ENCODE data around the gene DOCK10.
"Not testable (repeated sequence)": the region's sequence is repeated elsewhere in the genome, so short reads cannot be mapped to it uniquely, and the experiment has no call there.

The DOCK10 gene

GRCh38 chr2:224947566-224947965 lies 94.7 kb downstream of the DOCK10 start:
- DNase-seq (ENCODE audit: low read depth) = no peak

- no peak for DNase-seq (ENCODE audit: low read depth)
Measured at GRCh38 chr2:224946895-224947294, 95.4 kb downstream of the DOCK10 start.

GRCh38 chr2:224944707-224945547 lies 97.3 kb downstream of the DOCK10 start:
- DNase-seq (ENCODE audit: low read depth) = no peak

DNA sequence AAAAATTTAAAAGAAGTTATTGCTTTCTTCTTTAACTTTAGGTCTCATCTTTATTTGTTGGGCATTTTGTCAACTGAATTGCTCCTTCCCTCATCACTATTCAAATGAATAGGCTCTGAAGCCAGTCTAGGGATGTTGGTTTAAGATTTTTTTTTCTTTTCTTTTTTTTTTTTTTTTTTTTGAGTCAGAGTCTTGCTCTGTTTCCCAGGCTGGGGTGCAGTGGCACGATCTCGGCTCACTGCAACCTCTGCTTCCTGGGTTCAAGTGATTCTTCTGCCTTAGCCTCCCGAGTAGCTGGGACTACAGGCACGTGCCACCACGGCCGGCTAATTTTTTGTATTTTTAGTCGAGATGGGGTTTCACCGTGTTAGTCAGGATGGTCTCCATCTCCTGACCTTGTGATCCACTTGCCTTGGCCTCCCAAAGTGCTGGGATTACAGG lies 98.6 kb downstream of the DOCK10 start:
- DNase-seq (ENCODE audit: low read depth) = not testable (repeated sequence)

DNA sequence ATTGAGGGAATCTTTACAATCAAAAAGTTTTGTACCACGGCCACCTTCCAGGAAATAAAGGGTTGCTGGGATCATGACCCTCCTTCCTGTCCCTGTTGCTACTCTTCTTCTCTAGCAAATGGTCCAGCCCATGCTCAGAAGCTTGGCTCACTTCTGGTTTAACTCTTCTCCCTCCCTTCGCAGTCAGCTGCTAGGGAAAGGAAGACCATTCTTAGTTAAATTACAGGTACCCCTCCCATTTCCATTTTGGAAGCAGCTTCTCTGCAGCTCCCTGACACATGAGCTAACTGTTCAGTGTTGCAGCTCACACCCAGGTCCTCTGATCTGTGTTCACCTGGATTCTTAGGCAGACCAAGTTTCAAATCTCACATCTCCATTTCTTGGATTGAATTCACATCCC lies 100.3 kb downstream of the DOCK10 start:
- no peak for DNase-seq (ENCODE audit: low read depth)

DNA sequence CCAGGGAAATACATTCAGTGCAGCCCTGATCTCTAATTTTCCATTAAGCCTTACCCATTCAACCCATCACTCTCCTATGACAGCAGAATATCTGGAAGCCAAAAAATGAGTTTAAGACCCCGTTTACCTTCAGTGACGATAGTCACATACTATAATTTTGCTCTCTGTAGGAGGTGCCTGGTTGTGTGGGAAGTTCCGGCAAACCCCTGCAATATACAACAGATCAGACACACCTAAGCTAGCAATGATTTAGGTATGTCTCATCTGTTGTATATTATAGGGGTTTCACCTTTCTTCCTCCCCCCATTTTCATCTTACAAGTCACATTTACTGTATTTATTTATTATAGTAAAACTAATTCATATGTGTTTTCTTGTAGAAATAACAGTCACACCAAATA lies 101.7 kb downstream of the DOCK10 start:
- no peak for DNase-seq (ENCODE audit: low read depth)

DNA sequence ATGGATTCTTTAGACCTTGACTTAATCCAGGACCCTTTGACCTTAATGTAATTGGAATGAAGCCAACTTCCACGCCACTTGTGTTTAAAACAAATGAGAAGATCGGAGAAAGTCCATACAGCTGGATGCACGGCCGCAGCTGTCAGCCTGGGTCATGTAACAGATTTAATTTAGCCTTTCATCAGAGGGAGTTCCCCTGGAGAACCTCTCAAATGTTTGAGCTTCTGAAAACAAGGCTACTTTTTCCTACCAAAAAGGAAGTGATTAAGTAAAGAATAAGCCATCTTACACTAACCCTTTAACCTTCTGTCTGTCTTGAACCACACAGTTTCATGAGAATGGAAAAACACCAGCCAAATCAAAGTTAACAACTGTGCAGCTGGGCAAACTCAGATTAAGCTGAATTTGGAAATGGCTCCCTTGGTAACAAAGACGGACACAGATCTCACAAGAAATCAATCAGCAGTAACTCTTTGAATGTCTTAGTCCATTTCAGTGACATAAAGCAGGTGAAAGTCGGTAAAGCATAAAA lies 103.6 kb downstream of the DOCK10 start:
- no peak for DNase-seq (ENCODE audit: low read depth)

- no peak for DNase-seq (ENCODE audit: low read depth)
Measured at GRCh38 chr2:224937887-224938286, 104.4 kb downstream of the DOCK10 start.

DNA sequence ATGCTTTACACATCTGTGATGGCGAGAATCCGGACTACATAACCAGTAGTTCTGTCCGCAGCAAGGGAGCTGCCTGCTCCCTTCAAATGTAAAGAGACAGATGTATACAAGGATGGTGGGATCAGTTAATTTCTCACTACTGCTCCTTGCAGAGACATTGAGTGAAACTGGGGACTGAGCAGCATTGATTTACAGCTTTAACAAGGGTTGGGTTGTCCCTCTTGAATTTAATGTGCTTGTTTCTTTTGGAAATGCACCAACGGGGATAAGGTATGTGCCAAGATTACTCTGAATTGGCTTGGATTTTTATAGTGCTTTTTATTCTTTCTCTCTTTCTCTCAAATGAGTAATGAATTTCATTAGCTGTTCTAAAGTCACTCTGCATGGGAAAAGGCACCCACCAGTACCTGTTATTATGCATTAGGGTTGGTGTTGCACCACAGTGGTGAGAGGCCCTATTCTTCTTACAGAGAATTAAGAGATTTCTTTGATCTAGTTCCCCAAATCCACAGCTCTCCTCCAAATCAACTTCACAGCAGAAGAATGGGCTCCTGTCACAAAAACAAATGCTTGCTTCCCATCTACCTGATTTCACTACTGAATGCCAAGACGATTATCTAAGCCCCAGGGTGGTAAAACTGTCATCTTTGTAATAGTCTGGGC lies 107.6 kb downstream of the DOCK10 start:
- peak; percentile 48 for DNase-seq (ENCODE audit: low read depth)

DNA sequence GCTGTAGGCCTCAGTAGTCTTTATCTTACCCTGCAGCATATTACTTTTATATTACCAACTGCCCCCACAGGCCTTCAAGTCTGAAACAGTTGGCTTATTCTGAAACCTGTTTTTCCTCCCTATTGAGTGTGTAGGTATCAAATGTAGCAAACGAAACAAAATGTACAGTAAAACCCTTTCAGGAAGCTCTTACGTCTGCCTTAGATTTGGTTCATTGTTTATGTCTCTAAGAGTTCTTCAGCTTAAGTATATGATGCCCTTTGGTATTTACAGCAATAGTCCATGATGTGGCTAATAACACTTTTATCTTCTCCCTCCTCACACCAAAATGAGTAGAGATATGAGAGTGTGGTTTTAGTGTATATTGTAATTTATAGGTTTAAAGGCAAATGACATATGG lies 108.8 kb downstream of the DOCK10 start:
- no peak for DNase-seq (ENCODE audit: low read depth)

DNA sequence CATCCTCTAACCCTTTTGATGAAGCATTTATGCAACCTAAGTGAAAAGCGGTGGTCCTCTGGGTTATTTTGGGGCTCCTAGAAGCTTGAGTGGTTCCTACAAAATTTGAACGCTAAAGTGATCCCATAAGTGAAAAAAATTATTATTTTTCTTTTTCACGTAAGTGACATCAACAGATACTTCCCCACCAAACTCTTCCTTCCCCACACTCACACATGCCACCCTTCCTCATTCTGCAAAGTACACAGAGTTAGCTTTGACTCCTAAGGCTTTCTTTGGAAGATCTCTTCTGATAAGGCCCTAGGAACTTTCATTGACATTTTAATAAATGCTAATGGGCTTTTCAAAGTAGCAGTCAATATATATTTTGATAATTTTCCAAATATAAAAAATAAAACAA lies 109.7 kb downstream of the DOCK10 start:
- DNase-seq (ENCODE audit: low read depth) = no peak

DNA sequence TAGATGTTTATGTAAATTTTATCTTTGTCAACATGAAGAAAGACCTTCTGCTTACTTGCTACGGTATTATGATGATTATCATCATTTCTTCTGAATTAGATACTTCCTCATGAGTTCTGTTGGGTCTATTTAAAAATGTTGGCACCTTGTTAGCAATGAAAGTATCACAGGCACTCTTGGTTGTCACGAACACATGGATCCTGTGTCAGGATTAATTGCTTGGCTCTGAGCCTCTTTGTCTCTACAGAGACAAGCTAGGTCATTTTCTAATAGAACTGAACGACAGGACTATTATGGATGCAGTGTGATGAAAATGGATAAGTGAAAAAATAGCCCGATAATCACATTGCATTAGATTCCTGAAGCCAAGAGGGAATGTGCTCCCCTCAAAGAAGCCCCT lies 110.3 kb downstream of the DOCK10 start:
- DNase-seq (ENCODE audit: low read depth) = no peak

DNA sequence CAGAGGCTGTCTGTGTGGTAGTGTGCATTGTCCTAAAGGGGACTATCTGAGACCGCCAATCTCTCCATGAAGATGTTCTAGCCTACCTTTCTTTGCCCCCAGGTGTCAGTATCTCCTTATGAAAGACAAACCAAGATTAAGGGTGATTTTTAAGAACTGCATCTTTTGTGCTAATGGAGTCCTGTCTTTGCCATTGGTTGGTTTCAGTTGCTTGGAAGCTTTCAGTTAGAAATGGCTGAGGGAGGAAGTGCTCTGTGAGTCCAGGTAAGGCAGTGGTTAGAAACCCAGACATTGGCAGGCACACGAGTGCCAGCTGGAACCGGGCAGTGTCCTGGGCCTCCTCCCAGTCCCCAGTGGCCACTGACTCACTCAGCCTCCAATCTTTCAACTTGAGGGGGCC lies 111.3 kb downstream of the DOCK10 start:
- no peak for DNase-seq (ENCODE audit: low read depth)

DNA sequence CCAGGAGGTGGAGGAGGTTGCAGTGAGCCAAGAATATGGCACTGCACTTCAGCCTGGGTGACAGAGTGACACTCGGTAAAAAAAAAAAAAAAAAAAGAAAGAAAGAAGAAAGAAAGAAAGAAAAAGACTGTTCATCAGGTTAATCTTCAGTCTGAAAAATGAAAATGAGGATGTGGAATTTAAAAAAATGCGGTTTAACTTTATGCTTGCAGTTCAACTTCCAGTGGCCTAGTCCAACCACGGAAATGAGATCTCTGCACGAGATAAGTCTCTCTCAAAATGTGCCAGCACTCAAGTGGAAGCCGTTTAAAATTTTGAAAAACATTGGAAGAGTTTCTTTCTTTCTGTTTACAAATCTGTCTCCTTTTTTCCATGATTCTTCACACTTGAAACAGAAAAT lies 112.1 kb downstream of the DOCK10 start:
- no peak for DNase-seq (ENCODE audit: low read depth)

DNA sequence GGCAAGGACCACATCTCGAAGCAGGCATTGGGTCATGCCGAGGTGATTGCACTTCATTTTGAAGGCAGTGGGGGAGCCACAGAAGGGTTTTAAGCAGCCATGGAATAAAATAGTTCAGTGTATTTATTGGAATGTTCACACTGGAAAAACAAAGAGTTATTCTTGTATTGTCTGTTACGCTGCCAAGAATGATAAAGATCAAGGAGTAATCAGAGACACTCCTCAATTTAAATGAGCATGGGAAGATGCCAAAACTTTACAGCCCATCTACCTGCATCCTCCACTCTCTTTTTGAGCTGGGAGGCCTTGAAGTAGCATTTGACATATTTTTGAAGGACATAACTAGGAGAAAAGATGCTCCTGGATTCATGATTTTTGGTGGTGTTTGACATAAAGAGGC lies 112.8 kb downstream of the DOCK10 start:
- DNase-seq (ENCODE audit: low read depth) = no peak

- DNase-seq (ENCODE audit: low read depth) = peak; percentile 43
Measured at GRCh38 chr2:224927646-224928173, 114.6 kb downstream of the DOCK10 start.

DNA sequence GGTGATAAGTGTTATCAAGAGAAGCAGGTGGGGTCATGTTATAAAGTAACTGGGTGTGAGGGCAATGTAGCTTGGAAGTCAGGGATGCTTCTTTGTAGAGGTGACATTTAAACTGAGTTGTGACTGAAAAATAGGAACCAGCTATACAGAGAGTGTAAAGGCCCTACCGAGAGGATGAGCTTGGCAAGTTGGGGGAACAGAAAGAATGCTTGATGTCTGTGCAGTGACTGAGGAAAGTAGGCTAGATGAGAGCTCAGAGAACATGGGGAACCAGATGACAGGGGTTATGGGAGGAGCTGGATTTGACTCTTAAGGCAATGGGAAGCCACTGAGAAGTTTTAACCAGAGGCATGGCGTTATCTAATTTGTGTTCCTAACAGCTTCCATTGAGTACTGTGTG lies 115.3 kb downstream of the DOCK10 start:
- DNase-seq (ENCODE audit: low read depth) = no peak

DNA sequence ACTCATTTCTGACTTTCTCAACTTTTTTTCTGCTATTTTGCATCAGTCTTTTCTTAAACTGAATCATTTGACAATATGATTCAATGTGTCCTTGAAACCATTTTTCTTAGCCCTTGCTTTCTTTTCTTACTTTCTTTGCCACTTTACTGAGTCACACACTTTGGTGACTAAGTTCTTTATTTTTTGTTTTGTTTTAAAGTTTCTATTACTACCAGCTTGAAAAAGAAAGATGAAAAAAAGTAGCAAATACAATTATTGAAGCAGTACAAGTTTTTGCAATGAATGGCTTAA lies 116.5 kb downstream of the DOCK10 start:
- no peak for DNase-seq (ENCODE audit: low read depth)

- DNase-seq (ENCODE audit: low read depth) = no peak
Measured at GRCh38 chr2:224925061-224925809, 117.0 kb downstream of the DOCK10 start.

DNA sequence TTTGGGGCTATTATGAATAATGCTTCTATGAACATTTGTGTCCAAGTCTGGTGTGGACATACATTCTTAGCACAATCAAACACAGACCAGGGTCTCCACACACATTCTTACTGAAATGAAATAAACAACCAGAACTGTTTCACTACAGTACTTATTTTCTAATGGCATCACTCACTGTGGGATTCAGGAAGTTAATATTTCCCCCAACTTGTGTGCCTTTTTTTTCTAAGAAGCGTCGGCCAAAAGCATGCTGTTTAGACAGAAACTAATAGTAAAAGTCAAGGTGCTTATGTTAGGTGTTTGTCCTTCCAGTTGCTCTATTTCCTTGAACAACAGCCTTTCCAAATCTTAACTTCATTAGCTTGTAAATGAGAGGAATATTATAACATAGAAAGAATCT lies 117.6 kb downstream of the DOCK10 start:
- DNase-seq (ENCODE audit: low read depth) = no peak

DNA sequence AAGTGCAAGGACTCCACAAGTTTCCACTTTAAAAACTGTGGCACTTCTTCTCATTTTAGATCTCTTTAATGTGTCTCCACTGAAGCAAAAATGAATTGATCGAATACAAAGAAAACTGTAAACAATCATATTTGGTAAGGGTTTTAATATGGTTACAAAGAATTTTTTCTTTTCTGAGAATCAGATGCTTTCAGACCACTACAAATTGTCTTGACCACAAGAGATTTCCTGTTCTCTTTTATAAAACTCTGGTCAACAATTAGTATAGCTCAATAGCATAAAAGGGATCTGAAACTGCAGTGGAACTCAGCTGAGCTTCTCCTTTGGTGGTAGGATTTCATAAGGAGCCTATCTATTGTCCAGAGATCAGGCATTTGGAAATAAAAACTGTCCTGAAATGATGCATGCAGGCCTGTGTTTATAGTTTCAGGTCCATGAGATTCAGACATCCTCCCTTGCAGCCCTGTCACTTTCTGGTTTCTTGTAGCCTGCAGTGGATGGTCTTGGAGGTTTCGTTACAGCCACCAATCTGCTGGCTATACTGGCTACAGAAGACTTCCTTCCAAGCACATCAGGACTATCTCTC lies 120.0 kb downstream of the DOCK10 start:
- DNase-seq (ENCODE audit: low read depth) = peak; percentile 35

DNA sequence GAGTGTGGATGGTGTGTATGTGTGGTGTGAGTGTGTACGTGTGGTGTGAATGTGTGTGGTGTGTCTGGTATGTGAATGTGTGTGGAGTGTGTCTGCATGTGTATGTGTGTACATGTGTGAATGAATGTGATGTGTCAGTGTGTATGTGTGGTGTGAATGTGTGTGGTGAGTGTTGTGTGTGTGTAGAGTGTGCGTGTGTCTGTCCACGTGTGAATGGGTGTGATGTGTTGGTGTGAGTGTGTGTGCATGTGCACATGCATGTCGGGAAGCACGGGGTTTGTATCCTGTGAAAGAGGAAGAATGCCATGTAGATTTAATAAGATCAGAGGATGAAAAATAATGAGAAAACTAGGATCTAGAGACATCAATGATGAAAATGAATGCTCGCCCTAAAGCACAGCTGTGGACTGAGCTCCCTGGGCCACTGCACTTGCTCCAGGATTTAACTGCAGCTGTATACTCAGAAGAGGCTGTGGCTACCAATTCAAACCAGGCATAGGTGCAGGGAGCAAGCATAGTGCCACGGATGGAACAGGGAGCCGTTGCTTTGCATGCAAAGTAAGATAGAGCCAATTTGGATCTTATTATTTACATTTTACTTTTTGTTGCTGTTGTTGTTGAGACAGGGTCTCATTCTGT lies 122.7 kb downstream of the DOCK10 start:
- no peak for DNase-seq (ENCODE audit: low read depth)
